NK-92 treated with Interleukin-12 subunit alpha and Interleukin-12 subunit beta, amount 100 ng/mL, for 24 hours (cell line): ENCODE measurements around the gene MACROD2.

Experiments used
- DNase-seq: peaks from one replicate; lab custom pipeline; 2025; lab: John Stamatoyannopoulos, UW

Gene MACROD2

DNA sequence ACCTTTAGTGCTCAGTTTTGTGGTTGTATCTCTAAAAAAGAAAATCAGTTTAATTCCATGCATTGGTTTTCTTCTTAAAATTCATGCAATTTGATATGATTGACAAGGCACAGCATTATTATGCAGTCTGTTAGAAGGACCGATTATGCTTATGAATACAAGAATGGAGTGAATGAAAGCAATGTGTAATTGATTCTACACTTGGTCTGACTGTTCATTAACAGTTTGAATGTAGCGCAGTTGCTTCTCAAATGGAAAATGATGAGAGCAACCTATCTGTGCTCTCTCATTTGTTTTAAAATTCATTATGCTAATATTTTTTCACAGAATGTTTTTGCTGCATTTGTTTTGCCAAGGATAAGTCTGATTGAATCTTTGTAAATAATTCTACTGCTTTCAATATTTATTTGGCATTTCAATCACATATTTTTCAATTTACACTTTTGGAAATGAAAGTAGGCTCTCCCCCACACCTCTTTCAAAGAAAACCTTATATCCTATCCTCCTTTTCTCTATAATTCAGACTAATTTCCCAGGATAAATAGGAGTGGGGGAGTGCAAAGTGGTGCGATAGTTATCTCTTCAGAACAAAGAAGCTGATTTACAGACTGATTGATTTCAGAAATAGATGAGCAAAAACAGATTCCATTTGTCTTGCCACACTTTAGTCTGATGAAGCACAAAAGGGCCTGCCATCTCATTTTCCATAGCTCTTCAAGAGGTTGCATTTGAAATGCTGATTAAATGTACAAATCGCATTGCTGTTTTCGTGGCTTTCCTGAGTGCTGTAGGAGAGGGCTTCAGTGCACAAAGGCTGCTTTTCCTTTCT, 1227.4 kb downstream of the MACROD2 start:
- no peak for DNase-seq

DNA sequence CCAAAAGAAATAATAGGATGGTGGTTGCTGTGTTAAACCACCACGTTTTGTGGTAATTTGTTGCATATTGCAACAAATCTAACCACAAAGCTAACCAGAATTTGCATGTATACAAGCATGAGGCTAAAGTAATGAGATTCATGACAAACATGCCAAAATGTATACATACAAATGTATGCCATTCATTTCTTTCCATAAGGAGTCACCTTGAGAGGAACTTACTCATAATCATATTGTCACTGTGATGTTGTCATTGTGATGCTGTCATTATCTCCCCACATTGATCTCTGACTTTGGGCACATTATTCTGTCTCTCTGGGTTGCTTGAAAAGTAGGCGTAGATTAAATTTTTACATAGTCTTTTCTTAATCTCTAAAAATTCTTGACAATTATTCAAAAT, 1228.9 kb downstream of the MACROD2 start:
- DNase-seq: no peak

GRCh38 chr20:15227102-15227501, 1231.8 kb downstream of the MACROD2 start:
- no peak for DNase-seq

DNA sequence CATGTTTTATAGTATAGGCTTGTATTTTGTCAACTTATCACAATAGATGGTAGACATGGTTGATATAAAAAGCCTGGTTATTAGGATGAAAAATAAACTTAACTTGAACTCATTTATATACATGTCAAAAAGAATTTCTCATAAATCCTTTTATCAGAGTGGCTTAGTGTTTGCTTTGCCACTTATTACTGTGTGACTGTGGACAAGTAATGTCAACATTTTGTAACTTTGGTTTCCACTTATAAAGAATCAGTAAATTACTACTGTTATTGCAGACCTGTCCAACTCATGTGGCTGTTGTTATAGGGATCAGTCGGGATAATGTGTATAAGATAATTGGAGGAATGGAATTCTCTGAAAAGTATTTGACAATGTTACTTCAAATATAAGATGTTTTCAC, 1236.9 kb downstream of the MACROD2 start:
- DNase-seq: no peak

GRCh38 chr20:15235471-15236198, 1240.3 kb downstream of the MACROD2 start:
- no peak for DNase-seq

- no peak for DNase-seq
Observed at GRCh38 chr20:15236812-15237211, 1241.5 kb downstream of the MACROD2 start.

GRCh38 chr20:15239542-15240206, 1244.4 kb downstream of the MACROD2 start:
- no peak for DNase-seq

- DNase-seq: no peak
Observed at GRCh38 chr20:15240801-15241200, 1245.5 kb downstream of the MACROD2 start.

- DNase-seq: no peak
Observed at GRCh38 chr20:15241681-15242080, 1246.4 kb downstream of the MACROD2 start.

DNA sequence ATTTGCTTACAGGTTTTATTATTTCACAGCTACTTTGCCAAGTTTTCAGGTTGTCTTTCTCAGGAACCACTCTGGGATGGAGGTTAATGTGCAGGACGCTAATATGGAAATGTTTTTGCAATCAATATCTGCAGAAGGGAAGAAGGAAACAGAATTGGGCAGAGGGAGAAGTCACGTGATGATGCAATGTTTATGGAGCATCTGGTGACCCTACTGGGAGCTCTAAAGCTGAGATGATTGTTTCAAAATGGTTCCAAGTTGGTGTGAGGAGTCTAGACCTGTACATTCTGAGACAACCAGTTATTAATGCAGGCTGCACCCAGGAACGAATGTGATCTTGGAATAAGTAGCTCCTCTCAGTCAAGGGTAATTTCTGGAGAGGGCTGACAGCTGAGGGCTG, 1247.5 kb downstream of the MACROD2 start:
- DNase-seq: no peak

DNA sequence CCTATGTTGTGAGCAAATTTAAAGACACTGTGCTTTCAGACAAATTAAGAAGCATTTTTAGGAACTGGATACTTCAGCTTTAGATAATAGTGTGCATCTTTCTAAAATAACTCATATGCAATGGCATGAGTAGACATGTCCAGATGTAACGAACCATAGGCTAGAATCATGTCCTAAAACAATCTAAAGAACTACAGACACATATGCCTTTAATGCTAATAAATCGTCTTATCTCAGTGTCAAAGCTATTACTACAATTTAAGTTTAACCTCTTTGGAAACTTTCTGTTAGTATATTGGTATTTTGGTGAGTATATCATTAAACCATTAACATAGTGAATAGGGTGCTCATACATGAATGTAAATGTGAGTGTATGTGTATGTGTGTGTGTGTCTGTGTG, 1250.6 kb downstream of the MACROD2 start:
- DNase-seq: no peak

DNA sequence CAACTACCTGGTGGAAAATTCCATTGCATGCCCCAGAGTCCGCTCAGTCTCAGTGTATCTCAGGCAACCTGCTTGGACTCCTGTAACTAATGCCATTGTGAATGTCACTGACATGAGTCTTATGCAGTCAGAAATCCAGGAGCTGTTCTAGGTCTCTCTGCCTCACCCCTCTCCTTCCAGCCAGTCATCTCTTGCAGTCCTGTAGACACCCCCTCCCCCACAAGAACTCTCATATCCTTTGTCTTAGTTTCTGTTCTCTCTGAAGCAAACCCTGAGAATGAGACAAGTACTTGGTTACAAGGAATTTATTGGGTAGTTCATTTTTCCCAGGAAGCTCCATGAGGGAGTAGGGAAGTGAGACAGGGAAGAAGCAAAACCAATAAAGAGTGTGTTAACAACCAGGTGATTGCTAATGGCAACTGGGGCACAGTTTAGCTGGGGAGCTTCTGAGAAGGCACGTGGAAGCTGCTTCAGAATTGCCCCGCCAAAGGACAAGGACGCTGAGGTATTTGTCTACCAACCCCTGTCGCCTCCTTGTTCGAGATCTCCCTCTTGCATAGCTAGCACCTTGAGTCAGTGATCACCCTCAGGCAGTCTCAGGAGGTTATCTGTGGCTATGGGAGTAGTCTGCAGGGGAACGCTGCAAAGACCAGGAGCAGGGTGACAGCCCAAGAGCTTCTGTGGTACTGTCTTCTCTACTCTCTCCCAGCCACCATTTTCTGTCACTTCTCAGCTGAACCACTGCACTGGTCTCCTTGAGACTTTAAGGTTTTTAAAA, 1253.5 kb downstream of the MACROD2 start:
- DNase-seq: no peak

DNA sequence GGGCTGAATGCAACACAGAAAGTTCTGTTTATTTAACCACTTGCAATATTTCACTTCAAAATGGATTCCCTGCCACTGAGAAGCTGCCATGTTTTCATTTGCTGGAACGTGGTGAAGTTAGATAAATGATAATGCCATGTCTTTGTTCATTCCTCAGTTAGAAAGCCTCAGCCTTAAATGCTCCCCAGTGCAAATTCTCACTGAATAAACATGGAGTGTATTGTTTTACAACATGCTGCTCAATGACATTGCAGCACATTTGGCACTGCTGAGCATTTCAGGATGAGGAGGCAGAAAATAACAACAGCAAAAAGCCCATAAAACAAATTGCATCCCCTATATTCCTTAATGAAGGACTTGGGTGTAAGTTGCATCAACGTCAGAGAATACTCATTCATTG, 1255.9 kb downstream of the MACROD2 start:
- DNase-seq: no peak

DNA sequence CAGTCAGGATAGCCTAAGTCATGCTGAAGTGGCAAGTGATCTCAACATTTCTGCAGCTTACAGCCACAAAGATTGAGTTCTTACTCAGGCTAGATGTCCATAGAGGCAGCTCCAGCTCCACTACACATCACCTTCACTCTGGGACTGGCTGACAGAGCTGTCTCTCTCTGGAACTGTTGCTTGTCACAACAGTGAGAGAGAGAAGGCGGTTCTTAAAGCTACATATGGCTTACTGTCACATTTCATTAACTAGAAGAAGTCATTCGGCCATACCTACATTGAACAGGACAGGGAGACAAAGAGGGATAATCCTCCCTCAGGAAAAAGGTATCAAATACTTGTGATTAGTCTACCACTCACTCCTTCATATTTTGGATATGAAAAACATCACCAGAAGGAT, 1257.0 kb downstream of the MACROD2 start:
- no peak for DNase-seq

GRCh38 chr20:15253431-15253830, 1258.1 kb downstream of the MACROD2 start:
- DNase-seq: no peak

DNA sequence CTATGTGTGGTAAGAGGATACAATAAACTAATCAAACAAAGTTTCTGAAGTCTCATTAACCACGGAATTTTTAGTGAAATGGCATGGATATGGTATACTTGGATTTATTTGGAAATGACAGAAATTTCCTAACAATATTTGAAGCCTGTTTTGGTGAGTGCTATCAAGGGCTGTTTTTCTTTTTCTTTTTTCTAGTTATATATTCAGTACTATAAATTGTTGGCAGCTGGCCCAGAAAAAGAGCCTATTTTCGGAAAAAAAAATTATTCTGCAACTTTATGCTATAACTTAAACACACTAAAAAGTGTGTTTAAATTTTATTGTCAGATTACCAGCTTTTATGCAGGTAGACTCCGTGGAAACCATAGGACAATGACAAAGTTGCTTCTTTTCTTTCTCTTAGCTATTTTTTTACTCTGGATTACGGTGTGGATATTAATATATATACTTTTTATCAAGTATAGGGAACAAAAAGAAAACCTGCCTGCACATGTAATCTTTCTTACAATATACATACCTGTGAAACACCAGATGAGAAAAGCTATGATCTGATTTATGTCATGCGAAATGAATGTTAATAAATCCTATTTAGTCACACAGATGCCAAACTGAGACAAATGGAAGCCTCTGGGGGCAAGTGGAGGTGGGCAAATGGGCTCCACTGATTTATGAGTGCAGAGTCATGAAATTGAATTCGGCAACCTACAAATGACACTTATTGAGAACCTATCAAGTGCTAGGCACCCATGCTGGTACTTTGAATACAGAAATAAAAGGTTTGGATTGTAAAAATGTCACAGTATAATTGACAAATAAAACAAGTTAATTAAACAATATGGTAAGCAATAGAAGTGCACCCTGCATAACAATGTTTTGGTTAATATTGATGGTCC, 1261.6 kb downstream of the MACROD2 start:
- no peak for DNase-seq

- no peak for DNase-seq
Observed at GRCh38 chr20:15257569-15257870, 1262.2 kb downstream of the MACROD2 start.

- DNase-seq: no peak
Observed at GRCh38 chr20:15265581-15266309, 1270.4 kb downstream of the MACROD2 start.

DNA sequence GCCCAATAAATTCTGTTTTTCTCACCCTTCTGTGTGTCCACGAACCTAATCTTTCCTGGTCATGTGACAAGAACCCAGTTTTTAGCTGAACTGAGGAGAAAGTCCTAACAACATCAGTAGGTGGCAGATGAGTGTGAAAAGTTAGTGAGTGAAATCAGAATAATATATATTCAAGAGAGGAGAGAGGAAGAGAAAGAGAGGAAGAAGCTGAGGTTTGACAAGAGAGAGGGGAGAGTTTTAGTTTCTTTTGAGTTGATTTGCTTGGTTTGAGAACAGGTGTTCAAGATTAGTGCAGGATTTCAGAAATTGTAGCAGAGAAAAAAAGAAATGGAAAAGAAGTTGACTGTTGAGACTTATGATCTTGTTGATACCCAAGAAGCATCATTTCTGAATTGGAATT, 1272.6 kb downstream of the MACROD2 start:
- no peak for DNase-seq

- DNase-seq: no peak
Observed at GRCh38 chr20:15278041-15278440, 1282.7 kb downstream of the MACROD2 start.

DNA sequence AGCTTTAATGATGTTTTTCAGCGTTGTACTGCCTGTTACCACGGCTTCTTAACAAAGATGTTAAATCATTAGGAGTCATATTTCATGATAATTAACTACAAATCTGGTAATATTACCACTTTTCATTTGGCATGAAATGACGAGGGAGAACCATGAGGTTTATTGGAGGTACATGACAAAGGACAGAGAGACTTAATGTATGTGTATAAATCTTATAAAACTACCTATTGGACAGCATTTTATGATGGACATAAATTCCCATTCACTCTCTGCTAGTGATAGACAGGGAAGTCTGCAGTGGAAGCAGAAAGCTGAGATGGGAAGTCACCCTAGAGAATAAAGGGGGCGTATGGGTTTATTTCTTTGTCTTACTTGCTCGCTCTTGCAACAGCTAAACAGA, 1292.0 kb downstream of the MACROD2 start:
- no peak for DNase-seq
